OCI-LY3 (cell line): ENCODE data around the gene C14orf132.
A peak's percentile ranks its signal among the peaks of the same experiment; 100 is the strongest.

ENCODE experiments used
- H2AFZ ChIP-seq: fragments of 200-600, 300-600 bp; shearing (Covaris generic); 2 replicates; pipeline ENCODE4 v1.6.0; 2014; ENCODE audit warnings: antibody characterized with exemption, low read depth, low read length
- H3K27ac ChIP-seq: fragments of 200-600, 300-600 bp; sonication (generic); 2 replicates; pipeline ENCODE4 v1.5.1; 2014; ENCODE audit warnings: mild to moderate bottlenecking, low read length, moderate library complexity, mixed read lengths
- H3K27me3 ChIP-seq: fragments of 200-600, 300-600 bp; sonication (generic); 2 replicates; pipeline ENCODE4 v1.6.1; 2014; ENCODE audit warnings: low read depth, low read length, mixed read lengths
- H3K36me3 ChIP-seq: fragments of 200-600, 300-600 bp; sonication (generic); replicated peaks from 2 replicates; pipeline ENCODE3; 2014; ENCODE audit warnings: low read depth, low read length, mixed read lengths
- H3K4me1 ChIP-seq: fragments of 300-600, 200-600 bp; sonication (generic); 2 replicates; pipeline ENCODE4 v1.6.1; 2014; ENCODE audit warnings: low read length, mixed read lengths
- H3K4me2 ChIP-seq: fragments of 200-600, 300-600 bp; sonication (generic); 2 replicates; pipeline ENCODE4 v1.6.1; 2014; ENCODE audit warnings: low read length, mixed read lengths
- H3K4me3 ChIP-seq: fragments of 300-600, 200-600 bp; sonication (generic); 2 replicates; pipeline ENCODE4 v1.5.1; 2014; ENCODE audit warnings: antibody characterized with exemption, mild to moderate bottlenecking, low read length, moderate library complexity
- H3K79me2 ChIP-seq: fragments of 300-600, 200-600 bp; shearing (Covaris generic); 2 replicates; pipeline ENCODE4 v1.6.1; 2014; ENCODE audit warnings: mild to moderate bottlenecking, low read length, mixed read lengths
- H3K9ac ChIP-seq: fragments of 300-600, 200-600 bp; shearing (Covaris generic); 2 replicates; pipeline ENCODE4 v1.6.0; 2014; ENCODE audit warnings: mild to moderate bottlenecking, low read length, moderate library complexity
- H3K9me3 ChIP-seq: fragments of 200-600, 300-600 bp; shearing (Covaris generic); 2 replicates; pipeline ENCODE4 v1.6.1; 2014; ENCODE audit warnings: low read length, mixed read lengths; ENCODE audit not compliant: insufficient read depth
- H4K20me1 ChIP-seq: fragments of 200-600, 300-600 bp; sonication (generic); 2 replicates; pipeline ENCODE4 v1.6.1; 2016; ENCODE audit warnings: low read length, mixed read lengths; ENCODE audit not compliant: insufficient read depth
- CTCF ChIP-seq: fragments of 200-600, 300-600 bp; sonication (generic); IDR thresholded peaks from 2 replicates; pipeline ENCODE4 v1.5.1; 2014; ENCODE audit warnings: antibody characterized with exemption, low read length, low read depth
- EZH2phosphoT487 ChIP-seq: fragments of 200-600 bp; shearing (Covaris generic); IDR thresholded peaks from 2 replicates; pipeline ENCODE4 v1.6.1; 2018; ENCODE audit warnings: antibody characterized with exemption, mixed run types, low read depth

Gene C14orf132

GRCh38 chr14:96050482-96050881 lies 11.3 kb downstream of the C14orf132 start:
- H2AFZ ChIP-seq = no peak overlapping the region
- H3K36me3 ChIP-seq = no peaks in the 10 kb centered on the region
- no peak overlapping the region for H3K9ac ChIP-seq
- H3K27me3 ChIP-seq = peaks cover 14% of the 10 kb centered on the region
- H3K4me1 ChIP-seq = no peaks in the 10 kb centered on the region
- H3K4me3 ChIP-seq = no peak overlapping the region
- no peak overlapping the region for H3K27ac ChIP-seq
- TF ChIP-seq CTCF (no peak), EZH2phosphoT487 (no peak)
- no peaks in the 10 kb centered on the region for H3K9me3 ChIP-seq
- no peak overlapping the region for H3K4me2 ChIP-seq
- H3K79me2 ChIP-seq = no peaks in the 10 kb centered on the region
- H4K20me1 ChIP-seq = no peaks in the 10 kb centered on the region

DNA sequence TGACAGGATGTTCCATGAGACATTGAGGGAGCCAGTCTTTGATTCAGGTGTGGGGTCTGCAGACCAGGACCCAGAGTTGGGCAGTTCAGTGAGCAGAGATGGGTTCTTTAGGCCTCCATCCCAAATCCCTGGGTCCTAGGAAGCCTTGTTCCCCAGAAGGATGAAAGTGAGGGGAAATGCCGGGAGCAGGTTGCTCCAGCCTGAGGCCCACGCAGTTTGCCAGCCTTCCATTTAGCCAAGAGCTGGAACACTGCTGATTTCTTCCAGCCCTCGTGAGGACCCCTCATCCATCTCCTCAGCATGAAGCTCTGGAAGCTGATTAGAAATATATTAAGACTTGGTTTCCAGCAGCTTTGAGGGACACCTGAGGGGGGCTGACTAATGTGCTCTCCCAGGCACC lies 12.1 kb downstream of the C14orf132 start:
- H3K9me3 ChIP-seq = no peaks in the 10 kb centered on the region
- H3K36me3 ChIP-seq = no peaks in the 10 kb centered on the region
- no peak overlapping the region for H2AFZ ChIP-seq
- no peak overlapping the region for H3K4me2 ChIP-seq
- no peak overlapping the region for H3K9ac ChIP-seq
- TF ChIP-seq CTCF = no peak
- no peak for TF ChIP-seq EZH2phosphoT487
- no peaks in the 10 kb centered on the region for H3K4me1 ChIP-seq
- no peaks in the 10 kb centered on the region for H3K79me2 ChIP-seq
- no peak overlapping the region for H3K27ac ChIP-seq
- no peak overlapping the region for H3K4me3 ChIP-seq
- H3K27me3 ChIP-seq = peaks cover 17% of the 10 kb centered on the region
- H4K20me1 ChIP-seq = no peaks in the 10 kb centered on the region

GRCh38 chr14:96051642-96052540 lies 12.7 kb downstream of the C14orf132 start:
- Histone ChIP-seq H3K27me3 (peaks cover 17% of the 10 kb centered on the region), H3K79me2 (no peaks in the 10 kb centered on the region), H3K9ac (no peak overlapping the region), H3K9me3 (no peaks in the 10 kb centered on the region), H2AFZ (no peak overlapping the region), H3K27ac (no peak overlapping the region), H3K4me1 (no peaks in the 10 kb centered on the region), H4K20me1 (no peaks in the 10 kb centered on the region), H3K4me2 (no peak overlapping the region), H3K4me3 (no peak overlapping the region), H3K36me3 (no peaks in the 10 kb centered on the region)
- TF ChIP-seq EZH2phosphoT487 (no peak), CTCF (peak; percentile 55)

- Histone ChIP-seq H3K9me3 (no peaks in the 10 kb centered on the region), H3K4me1 (no peaks in the 10 kb centered on the region), H3K79me2 (no peaks in the 10 kb centered on the region), H2AFZ (no peak overlapping the region), H3K36me3 (no peaks in the 10 kb centered on the region), H3K9ac (no peak overlapping the region), H3K27me3 (peaks cover 17% of the 10 kb centered on the region), H3K4me2 (no peak overlapping the region), H3K4me3 (no peak overlapping the region), H3K27ac (no peak overlapping the region), H4K20me1 (no peaks in the 10 kb centered on the region)
- TF ChIP-seq CTCF = no peak
Observed at GRCh38 chr14:96052541-96053247, 13.5 kb downstream of the C14orf132 start.
